HepG2 (cell line): Measurements from ENCODE around the gene MEDAG. TPM values are rescaled to one million over a fixed set of nuclear protein-coding genes. Genes with fewer than 3 reads are reported as not detected.

Source experiments
- ATAC-seq: fragments of 200-7000 bp; cut with Tn5 transposase; 3 replicates; pipeline ENCODE4 v1.9.1; 2020; ENCODE audit warnings: mild to moderate bottlenecking, moderate library complexity
- BruUV-seq: library from RNA; stranded (reverse); fragments of 400-500 nt; replicated peaks from 2 replicates; lab custom pipeline; 2021; lab: Mats Ljungman, UMichigan
- CTCF ChIA-PET: fragments of 300-600 bp; formaldehyde crosslinking; extraction: SDS; loops from one replicate; lab custom pipeline; 2021; ENCODE audit warnings: low total read pairs, inconsistent platforms, low intra/inter-chr PET ratio; lab: Yijun Ruan, JAX
- POLR2A ChIA-PET: fragments of 350-600 bp; sonication (Branson Sonifier 250); formaldehyde crosslinking; loops from one replicate; lab custom pipeline; 2020; ENCODE audit warnings: antibody characterized with exemption, inconsistent platforms; lab: Yijun Ruan, JAX
- DNase-seq: peaks from one replicate; pipeline ENCODE4 v3.0.0-alpha.2; 2015; ENCODE audit warnings: low spot score
- FAIRE-seq: peaks from 3 replicates; lab custom pipeline; 2011; peaks lifted over from hg19 to GRCh38; lab: Jason Lieb, UNC
- H2AFZ ChIP-seq: one replicate; pipeline ENCODE4 v1.6.1; 2011; ENCODE audit warnings: low read length, inconsistent platforms
- H3K27ac ChIP-seq: fragments of 300-600 bp; 3 replicates; pipeline ENCODE4 v1.8.0; 2011; ENCODE audit warnings: mixed run types, mild to moderate bottlenecking, mixed read lengths, low read length, inconsistent platforms; ENCODE audit not compliant: insufficient read depth; ENCODE audit errors: extremely low read length
- H3K27me3 ChIP-seq, 2 experiments: fragments of 200-600 bp in 1 of 2; 2 replicates in 1 of 2; 3 replicates in 1 of 2; pipeline versions ENCODE4 v1.6.0 to v1.8.0; 2011; ENCODE audit warnings: low read length in 2 of 2, mild to moderate bottlenecking in 2 of 2, moderate library complexity in 2 of 2, inconsistent platforms in 1 of 2; ENCODE audit not compliant: insufficient read depth in 2 of 2, control insufficient read depth in 1 of 2
- H3K36me3 ChIP-seq, 2 experiments: fragments of 200-600 bp in 1 of 2; replicated peaks in 1 of 2; 2 replicates in 1 of 2; 3 replicates in 1 of 2; pipeline versions ENCODE4 v1.5.1 to v1.8.0; 2011; ENCODE audit warnings: low read length in 2 of 2, inconsistent platforms in 1 of 2; ENCODE audit not compliant: insufficient read depth in 2 of 2, control insufficient read depth in 1 of 2
- H3K4me1 ChIP-seq: 2 replicates; pipeline ENCODE4 v1.5.1; 2012; ENCODE audit warnings: low read length, inconsistent platforms; ENCODE audit not compliant: insufficient read depth
- H3K4me2 ChIP-seq: 2 replicates; pipeline ENCODE4 v1.6.0; 2011; ENCODE audit warnings: low read depth, low read length, inconsistent platforms
- H3K4me3 ChIP-seq, 3 experiments: fragments of 200-600 bp in 1 of 3; sonication (generic), shearing (Covaris generic) in 1 of 3; replicated peaks in 1 of 3; 2 replicates each; pipeline ENCODE4 v1.5.1; 2011 to 2016; ENCODE audit warnings: low read length in 3 of 3, inconsistent platforms in 2 of 3, low read depth in 2 of 3, mild to moderate bottlenecking in 2 of 3, control low read depth in 1 of 3, mixed read lengths in 1 of 3; ENCODE audit not compliant: insufficient read depth in 1 of 3
- H3K79me2 ChIP-seq: one replicate; pipeline ENCODE4 v1.6.1; 2011; ENCODE audit warnings: low read length, inconsistent platforms; ENCODE audit not compliant: insufficient read depth
- H3K9ac ChIP-seq: 2 replicates; pipeline ENCODE4 v1.6.0; 2011; ENCODE audit warnings: mild to moderate bottlenecking, low read depth, low read length, inconsistent platforms; ENCODE audit not compliant: insufficient read depth
- H3K9me3 ChIP-seq: 2 replicates; pipeline ENCODE4 v1.5.1; 2012; ENCODE audit warnings: mild to moderate bottlenecking, low read length
- H4K20me1 ChIP-seq: 2 replicates; pipeline ENCODE4 v1.6.0; 2011; ENCODE audit warnings: inconsistent platforms, mild to moderate bottlenecking, low read length, moderate library complexity; ENCODE audit not compliant: insufficient read depth
- HBP1 ChIP-seq: IDR thresholded peaks from 2 replicates; pipeline ENCODE4 v1.6.1; 2016; ENCODE audit warnings: low read depth, control low read depth
- MAFK ChIP-seq, 2 experiments: IDR thresholded peaks in 1 of 2; conservative IDR thresholded peaks in 1 of 2; 2 replicates each; pipeline ENCODE4 v1.6.1; 2011; ENCODE audit warnings: improper control_type of control experiment in 2 of 2, low read length in 2 of 2
- MATR3 ChIP-seq: sonication (generic); formaldehyde crosslinking; IDR thresholded peaks from 2 replicates; pipeline ENCODE4 v1.4.0; 2020; ENCODE audit warnings: missing genetic modification reagents
- REST ChIP-seq, 2 experiments: IDR thresholded peaks; 2 replicates each; pipeline ENCODE4 v1.6.1; 2011 to 2012; ENCODE audit warnings: low read length in 2 of 2, borderline replicate concordance in 1 of 2, low read depth in 1 of 2, mild to moderate bottlenecking in 1 of 2, moderate library complexity in 1 of 2
- TARDBP ChIP-seq: sonication (generic); formaldehyde crosslinking; IDR thresholded peaks from 2 replicates; pipeline ENCODE4 v1.8.0; 2022; ENCODE audit warnings: mild to moderate bottlenecking, missing genetic modification reagents
- ZFP62 ChIP-seq: sonication (generic); formaldehyde crosslinking; IDR thresholded peaks from 2 replicates; pipeline ENCODE4 v1.4.0; 2020; ENCODE audit warnings: missing genetic modification reagents
- ZFP91 ChIP-seq: sonication (generic); formaldehyde crosslinking; IDR thresholded peaks from 2 replicates; pipeline ENCODE4 v1.9.0; 2022; ENCODE audit warnings: missing genetic modification reagents, mild to moderate bottlenecking, borderline replicate concordance
- ZNF615 ChIP-seq: sonication (generic); formaldehyde crosslinking; IDR thresholded peaks from 2 replicates; pipeline ENCODE4 v1.5.0; 2020; ENCODE audit warnings: mild to moderate bottlenecking, missing genetic modification reagents, borderline replicate concordance
- WGBS: methylation state at CpG from one replicate; pipeline ENCODE4 v1.1.6; 2017; ENCODE audit warnings: low lambda C conversion rate; 5-methylcytosine and 5-hydroxymethylcytosine counted together
- in situ Hi-C: cut with HindIII; loops from 2 replicates; pipeline ENCODE4 v1.10.0; 2017; ENCODE audit warnings: low pct_unique_long_range_greater_than_20kb; ENCODE audit not compliant: extremely low pct_ligation_motif_present
- intact Hi-C: fragments of 100-400 bp; cut with micrococcal nuclease; formaldehyde crosslinking; loops from one replicate; pipeline ENCODE4 v1.10.0; 2022; ENCODE audit not compliant: unreplicated experiment
- polyA plus RNA-seq, 8 experiments: library from polyadenylated mRNA; depleted of rRNA in 3 of 8; stranded (reverse) in 7 of 8; unstranded in 1 of 8; fragments of >200 nt; fragmentation: Illumina TruSeq in 4 of 8; extraction: Trizol in 4 of 8; gene quantifications; 2 replicates each; pipeline versions ENCODE4 v1.2.1 to v1.2.3, GENCODE V29; 2011 to 2016; ENCODE audit warnings: low read depth in 4 of 8, missing spikeins in 1 of 8, mixed read lengths in 1 of 8; ENCODE audit not compliant: insufficient read depth in 1 of 8
- total RNA-seq, 5 experiments: library from RNA; depleted of rRNA; stranded (reverse); fragments of >200 nt; fragmentation: Illumina TruSeq; extraction: Trizol; gene quantifications; 2 replicates each; pipeline ENCODE4 v1.2.3, GENCODE V29; 2016; ENCODE audit warnings: low read depth in 1 of 5

Gene MEDAG
- total and polyA plus RNA-seq, 2 of the 13 experiments (the other 11 are each of a cell fraction or from before 2014, with no cell fraction given): not detected

- no peak for TF ChIP-seq ZFP91 (CRISPR knock-in tag)
- no peak for TF ChIP-seq TARDBP (CRISPR knock-in tag)
- TF ChIP-seq ZFP62 (CRISPR knock-in tag): no peak
- TF ChIP-seq HBP1 (CRISPR knock-in tag): no peak
- TF ChIP-seq MAFK (conservative IDR thresholded peaks at IDR 0.05 in 1 of 2, IDR thresholded peaks at IDR 0.05 in 1 of 2; ENCODE audit: low read length in 2 of 2): no peak
These were observed 4.6 kb downstream of the MEDAG start (continued) for GRCh38 chr13:30910676-30911075.

- Histone ChIP-seq H3K36me3 (no peaks in the 10 kb centered on the region), H3K4me3 (no peak overlapping the region), H3K27me3 (no peaks in the 10 kb centered on the region), H3K79me2 (no peaks in the 10 kb centered on the region), H3K4me2 (no peak overlapping the region), H4K20me1 (no peaks in the 10 kb centered on the region), H3K27ac (no peak overlapping the region), H3K4me1 (no peaks in the 10 kb centered on the region), H3K9ac (no peak overlapping the region), H3K9me3 (no peaks in the 10 kb centered on the region), H2AFZ (no peak overlapping the region)
- in situ Hi-C loops (no loop called here), intact Hi-C loops (no loop called here)
- 62% methylated on average over 16 of the region's 19 CpGs for WGBS
- DNase-seq (no peak), ATAC-seq (no peak), FAIRE-seq (no peak)
- POLR2A ChIA-PET: no interaction called here
- BruUV-seq: no TSS peak
- CTCF ChIA-PET: no interaction called here
- TF ChIP-seq MATR3 (CRISPR knock-in tag): no peak
- TF ChIP-seq REST (IDR thresholded peaks at IDR 0.05; ENCODE audit: borderline replicate concordance in 1 of 2, low read depth in 1 of 2, low read length in 2 of 2): no peak
- TF ChIP-seq ZNF615 (CRISPR knock-in tag): no peak
- TF ChIP-seq, all 625 proteins: peak for 0
These were observed 9.8 kb downstream of the MEDAG start for GRCh38 chr13:30915691-30916541.
